ENCODE results near the gene JKAMP.

The JKAMP gene

GRCh38 chr14:59480166-59480565, 4.2 kb upstream of the JKAMP start:
- no peak for DNase-seq (ENCODE audit: low read depth in 1 of 2, low spot score in 1 of 2)

- no peak for DNase-seq (ENCODE audit: low read depth in 1 of 2, low spot score in 1 of 2)
These were observed 2.9 kb upstream of the JKAMP start for GRCh38 chr14:59481407-59481806.

DNA sequence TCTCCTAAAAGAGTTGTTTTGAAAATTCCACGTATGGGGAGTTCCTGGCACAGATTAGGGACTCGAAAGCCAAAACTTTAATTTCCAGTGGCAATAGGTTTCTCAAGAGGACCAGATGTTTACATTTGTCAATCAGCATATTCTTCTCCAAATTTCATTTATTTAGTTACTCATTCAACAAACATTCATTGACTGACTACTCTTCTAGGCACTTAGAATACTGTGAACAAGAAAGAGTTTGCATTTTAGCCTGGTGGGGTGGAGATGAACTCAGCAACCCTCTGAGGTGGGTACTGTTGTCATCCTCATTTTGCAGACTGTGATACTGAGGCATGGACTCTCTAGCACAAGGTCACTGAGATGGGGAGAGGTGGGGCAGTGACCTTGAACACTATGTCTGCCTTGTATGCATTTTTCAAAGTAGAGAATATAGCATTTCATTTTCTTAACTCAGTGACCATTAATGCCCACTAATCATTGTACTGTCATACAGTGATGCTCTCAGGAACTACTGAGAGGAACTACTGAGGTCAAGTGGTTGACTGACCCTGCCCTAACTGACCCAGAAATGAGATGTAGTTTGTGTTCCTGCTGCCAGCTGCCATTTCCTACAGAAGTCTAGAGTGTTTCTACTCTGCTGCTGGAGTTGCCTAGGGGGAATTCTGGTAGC, 2.3 kb upstream of the JKAMP start:
- no peak for DNase-seq (ENCODE audit: low read depth in 1 of 2, low spot score in 1 of 2)

DNA sequence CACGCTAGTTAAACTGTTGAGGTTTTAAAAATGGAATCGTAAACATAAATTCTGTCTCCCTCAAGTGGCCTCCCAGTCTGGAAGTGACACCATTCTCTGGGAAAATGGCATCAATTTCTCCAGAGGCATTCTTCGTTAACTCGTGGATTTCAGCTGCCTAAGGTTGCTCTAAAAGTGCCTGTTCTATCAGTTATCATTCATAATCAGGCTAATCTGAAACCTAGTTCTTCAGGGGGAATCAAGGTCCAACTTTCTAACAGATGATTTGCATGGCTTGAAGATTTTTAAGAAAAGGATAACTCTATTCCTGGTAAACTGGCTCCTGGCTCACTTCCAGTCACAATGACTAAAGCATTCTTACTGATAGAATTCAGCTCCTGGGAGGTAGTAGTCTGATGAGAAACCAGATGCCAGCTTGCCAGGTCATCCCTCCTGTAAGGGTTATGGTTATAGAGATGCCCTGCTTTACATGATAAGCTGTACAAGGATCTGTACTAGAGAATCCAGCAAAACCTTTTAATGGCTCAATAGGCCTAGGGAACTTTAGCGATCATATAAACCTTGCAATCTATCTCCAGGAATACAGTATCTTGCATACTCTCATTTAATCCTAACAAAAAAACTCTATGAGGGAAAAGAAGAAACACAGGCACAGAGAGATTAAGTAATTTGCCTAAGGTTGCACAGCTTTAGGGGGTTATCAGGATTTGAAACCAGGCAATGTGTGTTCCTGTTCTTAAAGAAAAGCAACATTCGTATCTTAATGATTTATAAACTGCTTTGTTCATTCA, 1.6 kb upstream of the JKAMP start:
- no peak for DNase-seq (ENCODE audit: low read depth in 1 of 2, low spot score in 1 of 2)

GRCh38 chr14:59483363-59483762, 954 bp upstream of the JKAMP start:
- DNase-seq (ENCODE audit: low read depth in 1 of 2, low spot score in 1 of 2), result no peak

DNA sequence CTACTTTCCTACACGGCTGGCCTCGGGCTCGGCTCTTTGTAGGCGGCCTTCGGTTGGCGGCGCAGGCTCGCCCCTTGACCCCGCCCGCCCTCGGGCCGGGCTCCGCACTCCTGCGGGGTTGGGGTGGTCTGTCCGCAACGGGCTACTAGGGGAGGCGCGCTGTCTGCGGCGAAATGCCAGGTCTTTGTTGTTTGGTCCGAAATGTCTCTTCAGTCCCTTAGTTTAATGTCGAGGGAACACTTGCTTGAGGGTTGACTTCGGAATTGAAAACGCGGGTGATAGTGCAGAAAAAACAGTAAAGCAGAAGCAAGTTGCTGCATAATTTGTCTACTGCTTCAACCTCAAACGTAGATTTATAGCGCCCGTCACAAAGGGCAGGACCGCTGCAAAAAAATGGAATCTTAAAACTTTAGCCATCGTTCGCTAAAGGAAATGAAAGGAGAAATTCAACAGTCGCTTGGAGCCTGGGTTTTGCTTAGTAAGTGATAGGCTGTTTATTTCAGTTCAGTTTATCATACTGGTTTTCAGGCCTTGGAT, 390 bp downstream of the JKAMP start:
- DNase-seq (ENCODE audit: low read depth in 1 of 2, low spot score in 1 of 2), result no peak

DNA sequence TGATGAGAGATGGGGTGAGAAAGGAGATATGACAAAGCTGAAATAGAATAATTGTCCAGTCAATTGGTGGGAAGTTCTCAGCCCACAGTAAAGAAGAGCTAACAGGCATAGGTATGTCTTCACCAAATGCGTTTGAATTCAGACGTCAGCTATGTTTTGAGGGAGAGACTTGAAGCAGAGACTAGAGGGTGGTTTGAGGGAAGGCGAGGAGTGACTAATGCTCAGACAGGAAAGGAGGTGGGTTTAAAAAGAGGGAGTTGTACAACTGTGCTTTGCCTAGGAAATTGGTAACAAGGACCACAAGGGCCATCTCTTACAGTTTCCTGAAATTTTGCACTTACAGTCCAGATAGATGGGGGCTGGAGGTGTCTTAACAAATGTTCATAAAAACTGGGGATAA, 6.4 kb downstream of the JKAMP start:
- DNase-seq (ENCODE audit: low read depth in 1 of 2, low spot score in 1 of 2), result no peak

DNA sequence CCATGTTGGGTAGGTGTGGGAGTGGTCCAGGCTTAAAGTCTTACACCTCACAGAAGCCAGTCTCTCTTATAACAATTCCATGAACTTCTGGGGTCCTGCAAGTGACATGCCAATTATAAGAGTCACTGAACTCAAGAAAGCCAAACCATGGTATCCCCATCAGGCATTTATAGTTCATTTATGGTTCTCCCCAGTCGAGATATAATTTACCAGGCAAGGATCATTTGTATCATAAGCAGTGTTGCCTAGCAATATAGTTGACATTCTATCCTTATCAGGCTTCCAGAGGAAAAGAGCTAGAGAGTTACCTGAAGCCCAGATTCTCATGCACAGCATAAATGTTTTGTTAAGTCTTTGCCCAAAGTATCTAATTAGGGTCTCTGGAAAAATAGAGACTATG, 8.1 kb downstream of the JKAMP start:
- DNase-seq (ENCODE audit: low read depth in 1 of 2, low spot score in 1 of 2), result no peak

DNA sequence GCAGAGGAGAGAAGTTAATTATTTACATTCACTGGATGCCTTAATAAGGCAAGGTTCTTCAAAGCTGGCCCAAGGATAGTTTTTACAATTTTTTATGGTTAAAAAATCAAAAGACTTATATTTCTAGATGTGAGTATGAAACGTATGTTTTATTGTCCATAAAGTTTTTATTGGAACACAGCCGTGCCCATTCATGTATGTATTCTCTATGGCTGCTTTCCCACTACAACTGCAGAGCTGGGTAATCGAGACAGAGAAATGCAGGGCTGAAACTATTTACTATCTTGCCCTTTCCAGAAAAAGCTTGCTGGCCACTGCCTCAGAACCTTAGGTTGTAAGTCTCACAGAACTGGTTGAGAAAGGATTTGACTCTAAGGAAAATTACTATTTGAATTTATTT, 16.4 kb downstream of the JKAMP start:
- no peak for DNase-seq (ENCODE audit: low read depth in 1 of 2, low spot score in 1 of 2)

- DNase-seq (ENCODE audit: low read depth in 1 of 2, low spot score in 1 of 2), result no peak
These were observed 18.9 kb downstream of the JKAMP start for GRCh38 chr14:59503256-59503655.

DNA sequence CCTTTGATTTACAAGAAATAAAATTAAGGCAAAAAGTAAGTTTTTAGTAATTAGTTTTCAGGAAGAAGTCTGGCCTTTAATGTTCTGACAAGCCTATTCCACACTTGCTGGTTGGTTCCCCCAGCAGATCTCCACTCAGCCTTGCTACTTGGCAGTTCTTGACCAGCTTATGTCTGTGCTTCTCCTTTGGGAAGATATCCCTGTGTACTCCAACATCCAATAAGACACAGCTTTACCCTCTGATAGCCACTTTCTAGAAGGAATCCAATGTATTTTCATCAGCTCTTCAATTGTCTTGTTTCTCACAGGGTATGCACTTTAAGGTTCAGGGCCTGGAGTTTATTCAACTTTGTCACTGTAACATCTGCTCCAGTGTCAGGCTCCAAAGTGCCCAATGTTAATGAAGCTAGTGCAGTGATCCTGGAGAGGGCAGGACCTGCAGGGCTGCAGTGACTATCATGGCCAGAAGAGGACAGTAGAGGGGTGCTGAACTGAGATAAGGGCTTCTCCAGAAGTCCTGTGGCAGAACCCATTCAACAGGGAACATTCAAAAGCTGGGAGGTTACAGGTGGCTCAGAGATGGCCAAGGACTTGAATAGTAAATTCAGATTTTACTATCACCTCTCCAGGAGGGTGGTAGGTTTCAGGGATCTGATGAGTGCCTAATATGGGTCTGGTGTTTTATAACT, 22.9 kb downstream of the JKAMP start:
- no peak for DNase-seq (ENCODE audit: low read depth in 1 of 2, low spot score in 1 of 2)

GRCh38 chr14:59507752-59508103, 23.4 kb downstream of the JKAMP start:
- no peak for DNase-seq (ENCODE audit: low read depth in 1 of 2, low spot score in 1 of 2)

DNA sequence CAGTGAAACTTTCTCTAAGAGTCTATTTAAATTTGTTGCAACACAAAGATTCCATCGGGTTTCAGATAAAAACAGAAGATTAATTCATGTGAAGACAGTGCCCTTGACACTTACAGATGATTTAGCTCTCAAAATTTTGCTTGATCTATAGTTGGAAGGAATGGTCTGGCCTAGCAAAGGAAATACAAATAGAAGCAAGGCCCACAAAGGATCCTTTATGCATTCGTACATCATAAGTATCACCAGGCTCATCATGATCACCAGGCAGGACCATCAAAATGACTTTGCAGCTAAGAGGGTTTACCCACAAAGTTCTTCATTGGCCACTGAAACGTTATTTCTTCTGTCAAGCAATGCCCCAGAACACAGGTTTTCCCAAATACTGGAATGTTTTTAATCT, 24.8 kb downstream of the JKAMP start:
- DNase-seq (ENCODE audit: low read depth in 1 of 2, low spot score in 1 of 2), result no peak

GRCh38 chr14:59510001-59510400, 25.7 kb downstream of the JKAMP start:
- DNase-seq (ENCODE audit: low read depth in 1 of 2, low spot score in 1 of 2), result no peak

DNA sequence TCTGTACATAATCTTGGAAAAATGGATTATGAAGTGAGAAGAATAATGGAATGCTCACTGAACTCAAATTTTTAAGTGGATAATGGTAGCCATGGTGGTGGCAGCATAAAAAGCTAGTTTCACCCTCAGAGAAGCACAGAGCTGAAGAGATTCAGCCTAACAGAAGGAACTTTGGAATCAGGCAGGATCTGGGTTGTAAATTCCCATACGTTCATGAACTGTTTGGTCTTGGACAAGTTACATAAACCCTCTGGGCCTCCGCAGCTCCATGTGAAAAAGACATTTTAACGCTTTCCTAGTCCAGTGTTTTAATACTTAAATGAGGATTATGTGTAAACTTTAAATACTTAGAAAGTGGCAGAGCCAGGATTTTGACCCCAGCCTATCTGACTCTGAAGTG, 26.6 kb downstream of the JKAMP start:
- no peak for DNase-seq (ENCODE audit: low read depth in 1 of 2, low spot score in 1 of 2)

DNA sequence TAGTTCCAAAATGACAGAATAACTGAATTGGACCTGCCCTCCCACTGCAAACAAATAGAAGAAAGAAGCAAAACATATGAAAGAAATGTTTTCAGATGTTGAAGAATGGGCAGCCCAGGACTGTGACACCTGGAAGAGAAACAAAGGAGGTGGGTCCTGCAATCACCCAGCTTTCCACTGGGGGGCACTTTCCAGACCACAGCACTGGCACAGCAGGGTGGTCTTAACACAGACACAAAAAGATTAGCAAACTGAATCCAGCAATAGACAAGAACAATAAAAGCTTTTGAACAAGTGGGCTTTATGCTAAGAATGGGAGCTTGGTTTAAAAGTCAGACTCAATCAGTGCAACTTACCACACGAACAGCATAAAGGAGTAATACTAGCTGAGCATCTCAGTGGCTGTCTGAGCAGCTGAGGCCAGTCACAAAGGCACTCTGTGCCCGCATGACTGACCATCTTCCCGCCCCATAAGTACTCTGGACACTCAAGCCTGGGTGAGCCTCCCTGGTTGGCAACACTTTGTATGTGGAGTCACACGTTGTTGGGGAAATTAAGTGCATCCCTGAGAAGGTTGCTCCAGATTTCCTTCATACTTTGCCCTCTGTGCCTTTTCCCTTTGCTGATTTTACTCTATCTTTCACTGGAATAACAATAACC, 27.7 kb downstream of the JKAMP start:
- no peak for DNase-seq (ENCODE audit: low read depth in 1 of 2, low spot score in 1 of 2)

GRCh38 chr14:59520224-59520623, 35.9 kb downstream of the JKAMP start:
- no peak for DNase-seq (ENCODE audit: low read depth in 1 of 2, low spot score in 1 of 2)

- no peak for DNase-seq (ENCODE audit: low read depth in 1 of 2, low spot score in 1 of 2)
These were observed 44.9 kb downstream of the JKAMP start for GRCh38 chr14:59529189-59529588.

- no peak for DNase-seq (ENCODE audit: low read depth in 1 of 2, low spot score in 1 of 2)
These were observed 46.0 kb downstream of the JKAMP start for GRCh38 chr14:59530349-59530748.

- no peak for DNase-seq (ENCODE audit: low read depth in 1 of 2, low spot score in 1 of 2)
These were observed 48.1 kb downstream of the JKAMP start for GRCh38 chr14:59532419-59532818.

- DNase-seq (ENCODE audit: low read depth in 1 of 2, low spot score in 1 of 2), result no peak
These were observed 50.2 kb downstream of the JKAMP start for GRCh38 chr14:59534361-59534987.
